A204.1 (cell line): ENCODE data around the gene PYDC2.
A peak's percentile ranks its signal among the peaks of the same experiment; 100 is the strongest.

Source experiments
- FAIRE-seq: peaks from 2 replicates; lab custom pipeline; 2012; peaks lifted over from hg19 to GRCh38; lab: Jason Lieb, UNC

The PYDC2 gene

DNA sequence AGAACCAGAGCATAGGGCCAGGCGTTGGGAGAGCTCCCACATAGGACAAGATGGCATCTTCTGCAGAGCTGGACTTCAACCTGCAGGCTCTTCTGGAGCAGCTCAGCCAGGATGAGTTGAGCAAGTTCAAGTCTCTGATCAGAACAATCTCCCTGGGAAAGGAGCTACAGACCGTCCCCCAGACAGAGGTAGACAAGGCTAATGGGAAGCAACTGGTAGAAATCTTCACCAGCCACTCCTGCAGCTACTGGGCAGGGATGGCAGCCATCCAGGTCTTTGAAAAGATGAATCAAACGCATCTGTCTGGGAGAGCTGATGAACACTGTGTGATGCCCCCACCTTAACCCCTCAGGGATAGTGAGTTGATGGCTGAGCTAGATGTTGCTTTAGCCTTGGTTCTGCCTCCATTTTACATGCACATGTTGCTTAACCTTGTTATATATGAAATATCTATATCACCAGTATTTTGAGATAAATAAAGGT is at the start of gene PYDC2:
TSS of gene PYDC2 (plus strand) at position 51 of the 483 bp plus-strand sequence. CDS start at position 51, 0 bp downstream.
- FAIRE-seq = no peak

DNA sequence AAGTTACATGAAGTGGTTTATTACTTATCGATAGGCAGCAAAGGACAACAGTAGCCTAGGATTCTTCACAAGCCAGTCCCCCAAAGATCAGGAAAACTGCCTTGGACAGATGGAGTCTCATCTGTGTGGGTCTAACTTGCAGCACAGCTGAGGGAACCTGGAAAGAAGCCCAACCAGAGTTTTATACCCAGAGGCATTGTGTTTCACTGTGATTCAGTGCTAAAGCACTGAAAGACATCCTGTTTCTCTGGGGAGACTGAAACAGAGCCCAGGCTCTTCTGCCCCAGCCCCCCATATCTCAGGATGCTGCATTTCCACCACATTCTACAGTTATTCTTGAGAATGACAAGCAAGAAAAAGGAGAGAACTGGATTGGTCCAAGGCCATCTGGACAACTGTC is 48.2 kb upstream of the PYDC2 start:
- no peak for FAIRE-seq

DNA sequence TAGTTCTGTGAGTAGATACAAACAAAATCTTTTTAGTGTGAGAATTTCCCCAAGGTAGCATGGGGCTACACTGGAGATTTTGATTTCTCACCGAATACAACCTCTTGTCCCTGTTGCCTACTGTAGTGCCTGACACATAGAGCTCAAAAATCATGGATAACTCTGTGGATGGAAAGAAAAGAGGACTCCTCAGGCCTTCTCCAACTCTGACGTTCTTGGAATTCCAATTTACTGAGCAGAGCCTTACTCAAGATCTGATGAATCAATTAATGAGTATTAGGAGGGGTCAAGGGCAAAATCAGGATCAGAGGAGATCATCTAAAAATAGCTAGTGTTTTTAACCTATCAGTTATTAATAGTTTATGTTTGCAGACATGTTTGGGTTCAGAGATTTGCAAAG is 46.7 kb upstream of the PYDC2 start:
- no peak for FAIRE-seq

DNA sequence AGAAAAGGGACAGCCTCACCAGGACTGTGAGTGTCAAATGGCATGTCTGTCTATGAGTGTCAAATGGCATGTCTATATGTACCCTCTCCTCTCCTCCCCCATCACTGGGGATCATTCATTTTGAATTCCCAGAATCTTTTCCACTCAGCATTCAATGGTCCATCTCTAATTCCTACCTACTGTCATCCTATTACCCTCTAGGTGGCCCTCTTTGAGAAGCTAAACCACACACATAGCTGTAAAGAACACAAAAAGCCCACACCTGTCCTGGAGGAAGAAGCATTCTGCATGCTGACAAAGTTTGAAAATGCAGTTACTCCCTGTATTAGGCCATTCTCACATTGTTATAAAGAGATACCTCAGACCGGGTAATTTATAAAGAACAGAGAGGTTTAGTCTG is 46.2 kb upstream of the PYDC2 start:
- FAIRE-seq = no peak

DNA sequence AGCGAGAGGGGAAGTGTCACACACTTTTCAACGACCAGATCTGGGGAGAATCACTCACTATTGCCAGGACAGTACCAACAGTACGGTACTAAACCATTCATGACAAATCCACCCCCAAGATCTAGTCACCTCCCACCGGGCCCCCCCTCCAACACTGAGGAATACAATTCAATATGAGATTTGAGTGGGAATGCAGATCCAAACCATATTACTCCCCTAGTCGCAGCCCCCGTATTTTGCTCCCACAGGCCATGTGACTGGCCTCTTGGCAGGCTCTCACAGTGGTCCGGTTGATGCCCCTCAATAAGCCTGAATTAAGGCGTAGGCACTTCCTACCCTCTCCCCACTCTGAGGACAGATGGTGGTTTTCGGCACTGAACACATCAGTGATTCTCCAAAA is 45.4 kb upstream of the PYDC2 start:
- FAIRE-seq = no peak

DNA sequence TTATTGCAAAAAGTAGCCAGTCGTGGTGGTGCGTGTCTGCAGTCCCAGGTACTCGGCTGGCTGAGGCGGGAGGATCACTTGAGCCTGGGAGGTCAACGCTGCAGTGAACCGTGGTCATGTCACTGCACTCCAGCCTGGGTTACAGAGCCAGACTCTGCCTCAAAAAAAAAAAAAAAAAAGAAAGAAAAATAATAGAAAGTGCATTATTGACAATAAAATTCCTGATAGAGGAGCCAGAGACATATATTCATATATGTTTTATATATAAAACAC is 43.6 kb upstream of the PYDC2 start:
- no peak for FAIRE-seq

DNA sequence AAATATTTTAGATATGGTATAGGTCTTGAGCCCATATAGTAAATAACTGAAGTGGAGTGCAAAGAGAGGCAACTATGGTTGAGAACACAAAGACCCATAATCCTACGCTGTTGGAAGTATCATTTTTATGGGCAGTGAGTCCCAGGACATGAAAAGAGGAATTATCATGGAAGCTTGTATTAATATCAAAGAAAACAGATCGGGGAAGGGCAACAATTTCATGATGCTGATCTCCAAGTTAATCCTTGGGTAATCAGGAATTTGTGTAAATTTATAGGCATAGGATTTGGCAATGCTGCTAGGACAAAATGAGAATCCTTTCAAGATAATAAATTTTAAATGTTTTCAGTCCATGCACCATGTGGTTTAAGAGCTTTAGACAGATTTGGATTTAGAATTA is 40.2 kb upstream of the PYDC2 start:
- no peak for FAIRE-seq

DNA sequence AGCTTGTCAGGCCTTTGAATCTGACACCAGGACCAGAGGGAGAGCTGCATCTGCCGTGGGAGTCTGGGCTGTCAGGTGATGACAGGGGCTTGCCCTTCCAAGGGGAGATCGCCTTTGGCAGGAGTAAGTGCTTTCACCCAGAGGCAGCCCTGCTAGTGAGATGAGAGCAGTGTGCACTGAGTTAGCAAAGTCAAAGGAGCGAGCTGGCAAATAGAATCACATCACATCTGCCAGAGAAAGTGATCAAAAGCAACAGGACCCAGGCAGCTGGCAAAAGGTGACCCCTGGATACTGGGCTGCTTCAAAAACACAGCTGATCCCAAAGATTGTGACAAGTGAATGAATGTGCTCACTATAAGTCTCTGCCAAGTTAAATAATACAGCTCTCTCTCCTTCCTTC is 36.1 kb upstream of the PYDC2 start:
- no peak for FAIRE-seq

DNA sequence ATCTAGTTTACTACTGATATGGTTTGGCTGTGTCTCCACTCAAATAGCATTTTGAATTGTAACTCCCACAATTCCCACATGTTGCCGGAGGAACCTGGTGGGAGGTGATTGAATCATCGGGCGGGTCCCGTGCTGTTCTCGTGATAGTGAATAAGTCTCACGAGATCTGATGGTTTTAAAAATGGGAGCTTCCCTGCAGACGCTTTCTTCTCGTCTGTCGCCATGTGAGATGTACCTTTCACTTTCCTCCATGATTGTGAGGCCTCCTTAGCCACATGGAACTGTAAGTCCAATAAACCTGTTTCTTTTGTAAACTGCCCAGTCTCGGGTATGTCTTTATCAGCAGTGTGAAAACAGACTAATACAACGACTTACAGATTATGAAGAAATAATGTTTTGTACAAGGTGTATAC is 35.6 kb upstream of the PYDC2 start:
- FAIRE-seq = no peak

DNA sequence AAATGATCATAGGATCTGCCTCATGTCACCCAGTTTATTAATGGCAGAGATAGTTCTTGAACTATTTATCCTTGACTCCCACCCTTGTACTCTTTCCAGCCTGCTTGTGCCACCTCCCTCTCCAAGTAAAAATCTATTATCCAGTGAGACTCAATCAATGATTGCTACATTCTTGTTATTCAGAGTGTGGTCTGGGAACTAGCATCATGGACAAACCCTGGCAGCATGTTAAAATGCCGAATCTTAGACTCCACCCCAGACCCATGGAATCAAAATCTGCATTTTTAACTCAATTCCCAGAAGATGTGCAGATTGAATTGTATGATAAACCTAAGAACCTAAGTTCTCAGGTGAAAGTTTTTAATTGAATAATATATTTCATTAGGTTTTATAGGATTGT is 34.7 kb upstream of the PYDC2 start:
- FAIRE-seq = no peak

DNA sequence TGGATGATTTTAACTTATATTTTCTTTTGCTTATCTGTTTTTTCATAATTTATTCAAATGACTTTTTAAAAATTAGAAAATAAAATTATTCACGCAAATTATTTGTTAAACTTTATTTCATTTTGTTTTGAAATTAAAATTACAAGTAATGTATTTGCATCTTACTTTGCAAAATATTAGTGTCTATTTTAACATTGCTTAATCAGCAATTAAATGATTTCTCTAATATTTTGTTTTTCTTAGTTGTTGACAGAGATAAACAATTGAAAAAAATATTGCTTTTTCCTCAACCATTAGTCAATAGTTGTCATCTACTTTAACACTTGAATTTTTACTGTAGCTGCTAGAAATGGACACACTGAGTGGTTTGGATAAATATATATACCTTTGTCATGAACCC is 32.8 kb upstream of the PYDC2 start:
- peak; percentile 11 for FAIRE-seq

DNA sequence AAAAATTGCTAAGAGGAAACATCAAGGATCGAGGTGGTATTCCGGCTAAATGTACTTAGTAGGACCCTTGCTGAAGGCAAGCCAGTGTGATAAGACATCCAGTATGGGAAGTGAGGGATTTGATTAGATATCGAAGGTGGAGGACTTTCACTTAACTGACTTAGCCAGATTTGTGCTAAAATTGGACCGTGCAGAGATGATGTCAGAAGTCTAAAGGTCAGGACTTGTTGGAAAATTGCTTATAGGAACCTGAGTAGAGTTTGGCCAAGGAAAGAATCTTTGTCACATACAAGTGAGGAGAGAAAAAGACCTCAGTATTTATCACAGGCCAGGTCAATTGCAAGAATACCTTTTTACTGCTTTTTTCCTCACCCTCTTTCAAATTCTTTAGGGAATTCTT is 30.9 kb upstream of the PYDC2 start:
- FAIRE-seq = no peak

DNA sequence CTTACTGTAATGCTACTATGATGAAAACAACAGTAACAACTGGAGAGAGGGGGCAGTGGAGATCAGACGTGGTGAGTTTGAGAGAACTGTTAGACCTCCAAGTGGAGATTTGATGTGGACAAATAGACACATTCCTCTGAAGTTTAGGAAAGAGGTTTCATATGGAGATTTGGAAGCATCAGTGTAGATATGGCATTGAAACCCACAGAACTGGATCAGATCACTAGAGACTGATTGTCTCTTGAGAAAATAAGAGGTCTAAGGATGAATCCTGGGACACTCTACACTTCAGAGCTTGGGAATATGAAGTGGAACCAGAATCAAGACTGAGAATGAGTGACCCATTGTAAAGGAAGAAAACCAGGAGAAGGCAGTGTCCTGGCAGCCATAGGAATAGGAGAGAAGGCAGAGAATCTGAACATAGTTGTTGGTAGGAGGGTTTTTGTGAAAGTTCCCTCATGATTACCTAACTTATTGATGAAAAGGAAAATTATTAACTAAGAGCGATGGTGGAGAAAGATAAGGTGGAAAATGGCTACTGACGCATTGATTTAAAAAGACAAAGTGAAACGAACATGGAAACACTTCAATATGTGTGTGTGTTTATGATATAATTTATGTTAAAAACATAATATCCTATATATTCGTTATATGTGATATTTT is 29.7 kb upstream of the PYDC2 start:
- no peak for FAIRE-seq

DNA sequence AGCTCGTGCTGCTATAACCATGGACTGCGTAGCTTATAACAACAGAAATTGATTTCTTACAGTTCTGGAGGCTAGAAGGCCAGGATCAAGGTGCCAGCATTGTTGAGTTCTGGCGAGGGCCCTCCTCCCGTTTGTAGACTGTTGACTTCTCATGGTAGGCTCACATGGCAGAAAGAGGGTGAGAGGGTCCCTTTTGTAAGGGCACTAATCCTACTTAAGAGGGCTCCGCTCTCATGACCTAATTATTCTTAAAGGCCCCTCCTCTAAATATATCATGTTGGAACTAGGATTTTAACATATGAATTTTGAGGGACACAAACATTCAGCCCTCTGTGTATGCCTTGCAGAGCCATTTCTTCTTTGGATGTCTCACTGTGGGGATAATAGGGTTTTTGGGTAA is 28.8 kb upstream of the PYDC2 start:
- no peak for FAIRE-seq

DNA sequence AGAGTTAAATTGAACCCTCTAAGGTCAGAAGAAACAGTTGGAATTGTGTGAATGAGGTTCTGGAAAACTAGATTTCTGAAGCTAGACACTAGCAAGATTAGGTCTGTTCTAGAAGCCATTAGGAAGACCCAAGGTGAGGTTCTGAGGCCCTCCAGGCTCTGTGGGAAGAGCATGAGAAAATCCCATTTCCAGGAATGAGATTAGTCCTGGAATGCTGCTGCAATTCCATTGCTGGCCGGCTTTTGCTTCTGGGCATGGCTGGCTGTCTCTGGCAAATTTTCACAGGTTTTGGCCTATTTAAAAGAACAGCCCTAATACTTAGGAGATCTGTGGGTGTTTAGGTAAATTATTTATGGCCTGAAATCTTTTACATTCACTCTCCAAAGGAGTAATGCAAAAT is 26.9 kb upstream of the PYDC2 start:
- FAIRE-seq = no peak

DNA sequence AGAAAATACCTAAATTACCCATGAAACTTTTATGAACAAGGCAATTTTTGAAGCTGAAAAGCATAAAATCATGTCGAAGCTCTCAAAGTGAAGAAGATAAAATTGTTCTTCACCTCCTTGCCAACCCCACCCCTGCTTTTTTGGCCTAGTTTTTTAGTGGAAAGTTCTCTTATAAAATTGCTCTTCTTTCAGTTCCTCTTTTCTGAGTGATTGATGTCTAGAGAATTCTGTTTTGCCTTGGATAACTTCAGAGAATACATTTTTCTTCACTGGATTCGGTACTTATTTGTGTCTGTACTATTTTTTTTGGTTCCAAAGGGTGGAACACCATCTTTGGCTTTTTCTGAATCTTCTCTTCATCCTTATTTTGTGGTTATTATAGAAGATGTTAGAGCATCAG is 25.0 kb upstream of the PYDC2 start:
- no peak for FAIRE-seq

DNA sequence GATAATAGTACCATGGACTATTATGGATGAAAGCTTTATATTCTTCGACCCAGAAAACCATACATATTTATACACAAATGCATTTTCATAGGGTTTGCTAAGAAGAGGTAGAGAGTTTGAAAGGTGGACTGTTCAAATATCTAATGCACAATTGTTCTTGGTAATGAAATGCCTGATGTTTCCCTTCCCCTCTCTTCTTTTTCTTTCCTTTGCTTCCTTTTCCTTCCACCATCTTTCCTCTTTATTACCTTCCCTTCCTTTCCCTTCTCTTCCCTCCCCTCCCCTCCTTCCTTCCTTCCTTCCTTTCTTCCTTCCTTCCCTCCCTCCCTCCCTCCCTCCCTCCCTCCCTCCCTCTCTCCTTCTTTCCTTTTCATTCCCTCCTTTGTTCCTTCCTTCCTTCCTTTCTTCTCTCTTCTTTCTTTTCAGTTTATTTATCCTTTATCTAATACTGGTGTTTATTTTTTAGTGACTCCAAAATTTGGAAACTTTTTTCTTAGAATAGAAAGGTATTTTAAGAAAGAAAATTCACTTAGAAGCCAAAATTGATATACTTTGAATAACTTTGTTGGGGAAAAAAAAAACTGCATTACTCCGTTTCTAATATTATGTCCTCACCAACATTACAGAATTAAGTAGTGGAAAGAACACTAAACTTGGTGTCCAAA is 22.7 kb upstream of the PYDC2 start:
- no peak for FAIRE-seq

DNA sequence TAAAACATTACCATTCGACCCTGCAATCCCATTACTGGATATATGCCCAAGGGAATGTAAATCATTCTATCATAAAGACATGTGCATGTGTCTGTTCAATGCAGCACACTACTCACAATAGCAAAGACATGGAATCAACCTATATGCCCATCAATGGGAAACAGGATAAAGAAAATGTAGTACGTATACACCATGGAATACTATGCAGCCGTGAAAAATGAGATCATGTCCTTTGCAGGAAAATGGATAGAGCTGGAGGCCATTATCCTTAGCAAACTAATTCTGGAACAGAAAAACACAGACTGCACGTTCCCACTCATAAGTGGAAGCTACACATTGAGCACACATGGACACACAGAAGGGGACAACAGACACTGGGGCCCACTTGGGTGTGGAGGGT is 20.4 kb upstream of the PYDC2 start:
- FAIRE-seq = no peak

DNA sequence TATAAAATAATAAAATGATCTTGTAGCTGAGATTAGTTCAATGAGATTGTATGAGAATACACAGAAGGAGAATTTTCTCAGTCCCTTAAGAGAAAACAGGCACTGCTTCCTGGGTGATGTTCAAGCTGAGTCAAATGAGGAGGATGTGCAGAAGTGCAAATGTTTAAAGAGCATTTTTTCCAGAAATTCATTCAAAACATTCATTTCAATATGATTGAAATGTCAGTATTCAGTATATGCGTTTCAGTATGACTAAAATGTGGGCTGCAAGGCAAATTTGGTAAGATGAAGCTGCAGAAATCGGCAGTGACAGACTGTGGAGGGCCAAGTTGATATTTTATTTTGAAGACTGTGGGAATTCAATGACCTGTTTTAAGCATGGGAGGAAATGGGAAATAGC is 19.3 kb upstream of the PYDC2 start:
- no peak for FAIRE-seq

DNA sequence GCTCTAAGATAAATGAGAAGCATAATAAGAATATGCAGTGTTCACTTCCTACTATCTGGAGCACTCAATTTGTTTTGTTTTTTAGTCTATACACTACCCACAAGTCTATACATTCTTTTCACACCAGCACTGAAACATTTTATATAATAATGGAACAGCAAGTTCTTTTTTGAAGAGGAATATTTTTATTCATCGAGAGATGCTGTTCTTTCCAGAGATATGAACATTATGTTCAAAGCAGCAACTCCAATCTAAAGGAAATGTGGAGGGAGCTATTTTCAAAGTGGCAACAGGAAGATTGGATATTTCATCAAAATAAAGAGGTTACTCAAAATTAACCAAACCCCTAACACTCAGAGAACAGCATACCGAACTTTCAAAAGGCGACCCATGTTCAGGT is 16.4 kb upstream of the PYDC2 start:
- no peak for FAIRE-seq

DNA sequence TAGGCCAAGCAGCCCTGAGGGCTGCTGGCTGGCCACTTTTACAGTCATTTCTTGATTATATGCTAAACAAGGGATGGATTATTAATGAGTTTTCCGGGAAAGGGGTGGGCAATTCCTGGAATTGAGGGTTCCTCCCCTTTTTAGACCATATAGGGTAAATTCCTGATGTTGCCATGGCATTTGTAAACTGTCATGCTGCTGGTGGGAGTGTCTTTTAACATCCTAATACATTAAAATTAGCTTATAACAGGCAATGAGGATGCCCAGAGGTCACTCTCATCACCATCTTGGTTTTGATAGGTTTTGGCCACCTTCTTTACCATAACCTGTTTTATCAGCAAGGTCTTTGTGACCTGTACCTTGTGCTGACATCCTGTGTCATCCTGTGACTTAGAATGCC is 11.7 kb upstream of the PYDC2 start:
- FAIRE-seq = no peak

DNA sequence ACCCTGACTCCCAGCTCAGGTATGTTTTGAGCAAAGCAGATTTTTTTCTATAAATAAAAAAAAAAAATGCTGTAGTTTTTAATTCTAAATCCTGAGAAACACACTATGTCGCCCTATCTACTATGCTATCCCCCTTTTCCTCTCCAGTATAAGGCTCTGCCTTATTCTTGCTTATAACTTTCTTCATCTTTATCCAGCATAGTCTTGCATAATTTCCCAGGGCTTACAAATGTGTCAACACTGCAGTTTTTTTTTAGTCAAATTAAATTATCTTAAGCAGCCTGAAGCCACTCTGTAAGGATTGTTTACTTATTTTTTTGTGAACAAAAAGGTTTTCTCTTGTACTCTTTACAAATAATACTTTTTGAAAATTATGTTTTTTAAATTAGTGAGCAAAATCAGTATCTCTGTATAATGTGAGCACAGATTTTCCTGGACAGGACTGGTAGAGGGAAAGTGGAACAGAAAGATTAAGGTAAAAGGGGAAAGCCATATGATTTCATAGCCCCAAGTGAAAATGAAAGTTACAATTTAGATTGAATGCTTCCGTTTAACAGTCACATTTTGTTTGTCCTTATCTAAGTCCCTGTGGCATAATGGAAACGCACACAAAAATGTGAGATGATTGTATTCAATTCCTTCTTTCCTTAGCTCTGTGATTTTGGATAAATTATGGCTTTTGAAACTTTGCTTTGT is 5.6 kb upstream of the PYDC2 start:
- FAIRE-seq = no peak

DNA sequence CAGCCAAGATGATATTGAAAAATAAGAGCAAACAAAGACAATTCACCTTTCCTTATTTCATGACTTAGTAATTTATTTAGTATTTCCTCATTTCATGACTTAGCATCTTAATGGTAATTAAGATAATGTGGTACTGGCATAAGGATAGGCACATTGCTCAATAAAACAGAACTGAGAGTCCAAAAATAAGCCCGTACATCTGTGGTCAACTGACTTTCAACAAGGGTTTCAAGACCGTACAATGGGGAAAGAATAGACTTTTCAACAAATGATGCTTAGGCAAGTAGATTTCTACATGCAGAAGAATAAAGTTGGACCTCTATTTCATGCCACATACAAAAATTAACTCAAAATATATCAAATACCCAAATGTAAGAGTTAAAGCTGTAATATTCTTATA is 603 bp upstream of the PYDC2 start:
- no peak for FAIRE-seq

DNA sequence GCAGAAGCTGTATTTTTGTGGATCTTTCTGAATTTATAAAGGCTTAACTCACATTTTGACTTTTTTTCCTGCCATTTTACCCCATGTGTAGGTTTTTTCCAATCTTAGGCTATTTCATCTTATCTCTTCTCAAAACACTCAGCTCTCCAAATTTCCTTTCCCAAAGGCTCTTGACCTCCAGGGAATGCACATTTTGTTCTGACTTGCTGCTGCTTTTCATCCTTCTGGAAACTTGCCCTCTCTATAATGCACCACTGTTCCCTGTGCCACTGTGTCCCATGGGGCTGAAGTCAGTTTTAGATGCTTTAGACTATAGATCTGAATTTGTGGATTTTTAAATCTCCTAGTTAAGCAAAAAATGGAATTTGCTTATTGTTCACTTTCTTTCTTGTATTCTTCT is 9.1 kb downstream of the PYDC2 start:
- no peak for FAIRE-seq
